GM13976 (cell line): ENCODE data around the gene MASP2.
"Not testable (repeated sequence)": the region's sequence is repeated elsewhere in the genome, so short reads cannot be mapped to it uniquely, and the experiment has no call there.

ENCODE experiments used
- DNase-seq: peaks from one replicate; pipeline ENCODE4 v3.0.0; 2012; ENCODE audit warnings: low spot score
- in situ Hi-C: fragments of 300-500 bp; cut with MboI; formaldehyde crosslinking; loops from one replicate; pipeline ENCODE4 v1.12.0; 2022; ENCODE audit warnings: low sequenced_read_pairs, mixed read lengths, inconsistent platforms; ENCODE audit not compliant: unreplicated experiment
- TF ChIP-seq, protein P1 (sequence below): IDR thresholded peaks from 2 replicates; pipeline ENCODE4 v1.5.1; 2012; ENCODE audit warnings: borderline replicate concordance, mild to moderate bottlenecking; ENCODE audit not compliant: insufficient read depth; ENCODE audit errors: extremely low read depth, missing control alignments, control extremely low read depth

Gene MASP2

DNA sequence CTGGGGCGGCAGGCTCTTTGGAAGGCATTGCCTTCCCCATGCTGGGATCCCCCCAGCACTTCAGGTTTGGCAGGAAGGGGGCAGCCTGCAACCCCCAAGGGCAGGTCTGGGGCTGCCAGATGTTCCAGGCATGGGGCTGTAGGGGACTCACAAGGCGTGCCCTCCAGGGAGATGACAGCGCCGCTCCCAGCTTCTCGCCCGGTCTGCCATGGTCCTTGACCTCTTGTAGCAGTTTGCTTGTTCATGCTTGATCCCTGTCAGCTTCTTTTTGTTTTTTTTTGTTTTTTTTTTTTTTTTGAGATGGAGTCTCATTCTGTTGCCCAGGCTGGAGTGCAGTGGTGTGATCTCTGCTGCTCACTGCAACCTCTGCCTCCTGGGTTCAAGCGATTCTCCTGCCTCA, 56.2 kb downstream of the MASP2 start:
- in situ Hi-C loops, result no loop called here
- TF ChIP-seq, protein P1, sequence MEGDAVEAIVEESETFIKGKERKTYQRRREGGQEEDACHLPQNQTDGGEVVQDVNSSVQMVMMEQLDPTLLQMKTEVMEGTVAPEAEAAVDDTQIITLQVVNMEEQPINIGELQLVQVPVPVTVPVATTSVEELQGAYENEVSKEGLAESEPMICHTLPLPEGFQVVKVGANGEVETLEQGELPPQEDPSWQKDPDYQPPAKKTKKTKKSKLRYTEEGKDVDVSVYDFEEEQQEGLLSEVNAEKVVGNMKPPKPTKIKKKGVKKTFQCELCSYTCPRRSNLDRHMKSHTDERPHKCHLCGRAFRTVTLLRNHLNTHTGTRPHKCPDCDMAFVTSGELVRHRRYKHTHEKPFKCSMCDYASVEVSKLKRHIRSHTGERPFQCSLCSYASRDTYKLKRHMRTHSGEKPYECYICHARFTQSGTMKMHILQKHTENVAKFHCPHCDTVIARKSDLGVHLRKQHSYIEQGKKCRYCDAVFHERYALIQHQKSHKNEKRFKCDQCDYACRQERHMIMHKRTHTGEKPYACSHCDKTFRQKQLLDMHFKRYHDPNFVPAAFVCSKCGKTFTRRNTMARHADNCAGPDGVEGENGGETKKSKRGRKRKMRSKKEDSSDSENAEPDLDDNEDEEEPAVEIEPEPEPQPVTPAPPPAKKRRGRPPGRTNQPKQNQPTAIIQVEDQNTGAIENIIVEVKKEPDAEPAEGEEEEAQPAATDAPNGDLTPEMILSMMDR, result no peak
- no peak for DNase-seq

DNA sequence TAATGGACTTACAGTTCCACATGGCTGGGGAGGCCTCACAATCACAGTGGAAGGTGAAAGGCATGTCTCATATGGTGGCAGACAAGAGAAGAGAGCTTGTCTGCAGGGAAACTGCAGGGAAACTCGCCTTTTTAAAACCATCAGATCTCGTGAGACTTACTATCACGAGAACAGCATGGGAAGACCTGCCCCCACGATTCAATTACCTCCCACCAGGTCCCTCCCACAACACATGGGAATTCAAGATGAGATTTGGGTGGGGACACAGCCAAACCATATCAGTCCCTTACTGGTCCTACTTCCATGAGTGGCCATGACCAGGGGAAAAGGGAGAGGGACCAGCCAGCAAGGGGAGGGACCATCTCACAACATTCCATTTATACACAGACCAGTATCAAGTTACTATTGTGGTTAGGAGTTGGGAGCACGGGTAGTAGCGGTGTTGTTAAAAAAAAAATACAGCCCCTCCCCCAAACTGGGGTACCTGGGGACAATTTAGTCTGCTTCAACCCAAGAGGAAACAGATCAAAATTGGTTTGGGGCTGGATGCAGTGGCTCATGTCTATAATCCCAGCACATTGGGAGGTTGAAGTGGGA, 57.0 kb downstream of the MASP2 start:
- in situ Hi-C loops, DNase-seq: not testable (repeated sequence)

- no peak for DNase-seq
- in situ Hi-C loops, result no loop called here
- TF ChIP-seq, protein P1, result no peak
These were observed 57.9 kb downstream of the MASP2 start for GRCh38 chr1:10989095-10989494.

- no peak for DNase-seq
- in situ Hi-C loops, result no loop called here
- TF ChIP-seq, protein P1, result no peak
These were observed 59.1 kb downstream of the MASP2 start for GRCh38 chr1:10987840-10988417.

GRCh38 chr1:10986525-10986890, 60.5 kb downstream of the MASP2 start:
- DNase-seq, result no peak
- in situ Hi-C loops, result no loop called here
- TF ChIP-seq, protein P1, result no peak

- TF ChIP-seq, protein P1, result no peak
- in situ Hi-C loops, result no loop called here
- DNase-seq, result no peak
These were observed 66.0 kb downstream of the MASP2 start for GRCh38 chr1:10980841-10981727.

- DNase-seq, result no peak
- in situ Hi-C loops, result no loop called here
- TF ChIP-seq, protein P1, result peak; percentile 14
These were observed 66.9 kb downstream of the MASP2 start for GRCh38 chr1:10980094-10980577.
